Mammary epithelial cell (primary cell): ENCODE results near the gene RTTN.

Source experiments
- EZH2 ChIP-seq: IDR thresholded peaks from 2 replicates; pipeline ENCODE4 v1.6.1; 2012; ENCODE audit warnings: low read length, inconsistent platforms, borderline replicate concordance
- TF ChIP-seq, protein P1 (sequence below), 2 donors: IDR thresholded peaks in 1 of 2; conservative IDR thresholded peaks in 1 of 2; 2 replicates each; pipeline ENCODE4 v1.5.1; 2011 to 2012; ENCODE audit warnings: inconsistent platforms in 2 of 2, low read length in 2 of 2, mild to moderate bottlenecking in 2 of 2, control low read depth in 1 of 2, low read depth in 1 of 2; ENCODE audit not compliant: insufficient read depth in 1 of 2; ENCODE audit errors: extremely low read depth in 1 of 2

DNA sequence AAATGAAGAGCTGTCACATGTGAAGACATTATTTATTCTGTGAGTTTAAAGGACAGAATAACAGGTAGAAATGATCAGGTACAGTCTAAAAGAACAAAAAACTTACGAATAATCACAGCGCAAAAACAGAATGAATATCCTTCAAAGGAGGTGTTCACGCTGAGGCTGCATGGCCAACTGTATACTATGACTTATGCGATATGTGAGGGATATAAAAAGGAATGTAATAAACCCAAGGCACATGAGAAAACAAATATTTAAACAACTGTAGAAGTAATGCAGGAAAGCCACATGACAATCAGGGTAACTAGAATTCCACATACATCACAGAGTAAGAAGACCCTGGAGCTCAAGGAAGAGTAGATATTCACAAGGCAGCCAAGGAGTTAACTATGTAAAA is 81.3 kb downstream of the RTTN start:
- TF ChIP-seq, protein P1, sequence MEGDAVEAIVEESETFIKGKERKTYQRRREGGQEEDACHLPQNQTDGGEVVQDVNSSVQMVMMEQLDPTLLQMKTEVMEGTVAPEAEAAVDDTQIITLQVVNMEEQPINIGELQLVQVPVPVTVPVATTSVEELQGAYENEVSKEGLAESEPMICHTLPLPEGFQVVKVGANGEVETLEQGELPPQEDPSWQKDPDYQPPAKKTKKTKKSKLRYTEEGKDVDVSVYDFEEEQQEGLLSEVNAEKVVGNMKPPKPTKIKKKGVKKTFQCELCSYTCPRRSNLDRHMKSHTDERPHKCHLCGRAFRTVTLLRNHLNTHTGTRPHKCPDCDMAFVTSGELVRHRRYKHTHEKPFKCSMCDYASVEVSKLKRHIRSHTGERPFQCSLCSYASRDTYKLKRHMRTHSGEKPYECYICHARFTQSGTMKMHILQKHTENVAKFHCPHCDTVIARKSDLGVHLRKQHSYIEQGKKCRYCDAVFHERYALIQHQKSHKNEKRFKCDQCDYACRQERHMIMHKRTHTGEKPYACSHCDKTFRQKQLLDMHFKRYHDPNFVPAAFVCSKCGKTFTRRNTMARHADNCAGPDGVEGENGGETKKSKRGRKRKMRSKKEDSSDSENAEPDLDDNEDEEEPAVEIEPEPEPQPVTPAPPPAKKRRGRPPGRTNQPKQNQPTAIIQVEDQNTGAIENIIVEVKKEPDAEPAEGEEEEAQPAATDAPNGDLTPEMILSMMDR (conservative IDR thresholded peaks at IDR 0.05 in 1 of 2, IDR thresholded peaks at IDR 0.05 in 1 of 2; ENCODE audit: extremely low read depth in 1 of 2, insufficient read depth in 1 of 2, low read depth in 1 of 2, low read length in 2 of 2) = no peak
- no peak for TF ChIP-seq EZH2
